IPS-15b (cell line): Measurements from ENCODE around the gene TARDBP.
"Not testable (repeated sequence)": the region's sequence is repeated elsewhere in the genome, so short reads cannot be mapped to it uniquely, and the experiment has no call there.

Experiments used
- H3K27me3 ChIP-seq: one replicate; pipeline ENCODE4 v1.6.1; 2013; ENCODE audit warnings: low read length; ENCODE audit not compliant: control insufficient read depth, insufficient read depth
- H3K36me3 ChIP-seq: one replicate; pipeline ENCODE4 v1.6.1; 2013; ENCODE audit warnings: low read length; ENCODE audit not compliant: control insufficient read depth, insufficient read depth
- H3K4me1 ChIP-seq: one replicate; pipeline ENCODE4 v1.6.1; 2013; ENCODE audit warnings: mild to moderate bottlenecking, low read length; ENCODE audit not compliant: control insufficient read depth, insufficient read depth
- H3K4me3 ChIP-seq: one replicate; pipeline ENCODE4 v1.5.1; 2013; ENCODE audit warnings: low read depth, low read length
- H3K9ac ChIP-seq: one replicate; pipeline ENCODE4 v1.6.1; 2013; ENCODE audit warnings: low read depth, mild to moderate bottlenecking, low read length
- H3K9me3 ChIP-seq: one replicate; pipeline ENCODE4 v1.6.1; 2013; ENCODE audit warnings: mild to moderate bottlenecking, low read length; ENCODE audit not compliant: control insufficient read depth, insufficient read depth

TARDBP gene

DNA sequence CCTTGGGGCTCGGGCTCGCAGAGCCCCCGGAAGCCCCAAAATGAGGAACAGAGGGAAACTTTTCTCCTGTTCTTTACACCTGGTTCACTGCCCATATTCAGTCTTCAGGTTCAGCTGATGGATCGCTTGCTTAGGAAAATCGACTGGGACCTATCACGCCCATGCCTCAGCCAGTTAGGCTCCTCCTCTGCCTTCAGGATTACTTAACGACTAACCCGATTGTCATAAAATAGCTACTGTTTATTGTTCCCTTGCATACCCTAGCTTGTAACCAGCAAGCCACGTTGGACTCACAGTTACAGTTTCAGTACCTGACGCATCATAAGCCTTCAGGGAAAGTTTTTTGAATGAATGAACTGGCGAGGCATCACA is 692 bp downstream of the TARDBP start:
- H3K4me3 ChIP-seq = peak overlapping the region; percentile 91
- peak overlapping the region; percentile 93 for H3K9ac ChIP-seq
- peaks cover 34% of the 10 kb centered on the region for H3K36me3 ChIP-seq
- peaks cover 3% of the 10 kb centered on the region for H3K4me1 ChIP-seq
- no peaks in the 10 kb centered on the region for H3K27me3 ChIP-seq
- no peaks in the 10 kb centered on the region for H3K9me3 ChIP-seq

DNA sequence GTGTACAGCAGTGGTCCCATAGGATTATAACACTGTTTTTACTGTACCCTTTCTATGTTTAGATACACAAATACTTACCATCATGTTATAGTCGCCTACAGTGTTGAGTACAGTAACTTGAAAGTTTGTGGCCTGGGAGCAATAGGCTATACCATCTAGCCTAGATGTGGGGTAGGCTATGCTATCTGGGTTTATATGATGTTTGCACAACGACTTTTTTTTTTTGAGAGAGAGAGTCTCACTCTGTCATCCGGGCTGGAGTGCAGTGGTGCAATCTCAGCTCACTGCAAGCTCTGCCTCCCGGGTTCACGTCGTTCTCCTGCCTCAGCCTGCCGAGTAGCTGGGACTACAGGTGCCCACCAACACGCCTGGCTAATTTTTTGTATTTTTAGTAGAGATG is 6.9 kb downstream of the TARDBP start:
- H3K27me3 ChIP-seq, H3K4me3 ChIP-seq, H3K9me3 ChIP-seq, H3K9ac ChIP-seq, H3K4me1 ChIP-seq: not testable (repeated sequence)
- peaks cover 63% of the 10 kb centered on the region for H3K36me3 ChIP-seq

DNA sequence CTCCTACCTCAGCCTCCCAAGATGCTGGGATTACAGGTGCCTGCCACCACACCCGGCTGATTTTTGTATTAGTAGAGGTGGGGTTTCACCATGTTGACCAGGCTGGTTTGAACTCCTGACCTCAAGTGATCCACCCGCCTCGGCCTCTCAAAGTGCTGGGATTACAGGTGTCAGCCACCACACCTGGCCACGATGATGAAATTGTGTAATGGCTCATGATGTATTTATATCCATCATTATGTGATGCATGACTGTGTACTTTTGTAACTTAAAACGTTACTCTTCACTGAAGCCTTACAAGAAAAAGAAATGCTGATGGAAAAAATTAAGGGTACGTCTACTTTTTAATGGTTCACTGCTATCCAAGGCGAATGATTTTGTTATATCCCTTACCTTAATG is 7.5 kb downstream of the TARDBP start:
- H3K27me3 ChIP-seq = no peaks in the 10 kb centered on the region
- no peak overlapping the region for H3K4me3 ChIP-seq
- peaks cover 60% of the 10 kb centered on the region for H3K36me3 ChIP-seq
- H3K9me3 ChIP-seq = no peaks in the 10 kb centered on the region
- no peak overlapping the region for H3K9ac ChIP-seq
- H3K4me1 ChIP-seq = no peaks in the 10 kb centered on the region

DNA sequence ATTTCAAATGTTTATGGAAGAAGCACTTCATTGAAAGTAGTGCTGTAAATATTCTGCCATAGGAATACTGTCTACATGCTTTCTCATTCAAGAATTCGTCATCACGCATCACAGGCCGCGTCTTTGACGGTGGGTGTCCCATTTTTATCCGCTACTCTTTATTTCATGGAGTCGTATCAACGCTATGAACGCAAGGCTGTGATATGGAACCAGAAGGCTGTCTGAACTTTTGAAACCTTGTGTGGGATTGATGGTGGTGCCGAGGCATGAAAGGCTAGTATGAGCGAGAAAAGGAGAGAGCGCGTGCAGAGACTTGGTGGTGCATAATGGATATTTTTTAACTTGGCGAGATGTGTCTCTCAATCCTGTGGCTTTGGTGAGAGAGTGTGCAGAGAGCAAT is 10.7 kb downstream of the TARDBP start:
- H3K4me1 ChIP-seq = no peaks in the 10 kb centered on the region
- no peaks in the 10 kb centered on the region for H3K9me3 ChIP-seq
- H3K9ac ChIP-seq = no peak overlapping the region
- H3K27me3 ChIP-seq = no peaks in the 10 kb centered on the region
- peaks cover 41% of the 10 kb centered on the region for H3K36me3 ChIP-seq
- H3K4me3 ChIP-seq = no peak overlapping the region

DNA sequence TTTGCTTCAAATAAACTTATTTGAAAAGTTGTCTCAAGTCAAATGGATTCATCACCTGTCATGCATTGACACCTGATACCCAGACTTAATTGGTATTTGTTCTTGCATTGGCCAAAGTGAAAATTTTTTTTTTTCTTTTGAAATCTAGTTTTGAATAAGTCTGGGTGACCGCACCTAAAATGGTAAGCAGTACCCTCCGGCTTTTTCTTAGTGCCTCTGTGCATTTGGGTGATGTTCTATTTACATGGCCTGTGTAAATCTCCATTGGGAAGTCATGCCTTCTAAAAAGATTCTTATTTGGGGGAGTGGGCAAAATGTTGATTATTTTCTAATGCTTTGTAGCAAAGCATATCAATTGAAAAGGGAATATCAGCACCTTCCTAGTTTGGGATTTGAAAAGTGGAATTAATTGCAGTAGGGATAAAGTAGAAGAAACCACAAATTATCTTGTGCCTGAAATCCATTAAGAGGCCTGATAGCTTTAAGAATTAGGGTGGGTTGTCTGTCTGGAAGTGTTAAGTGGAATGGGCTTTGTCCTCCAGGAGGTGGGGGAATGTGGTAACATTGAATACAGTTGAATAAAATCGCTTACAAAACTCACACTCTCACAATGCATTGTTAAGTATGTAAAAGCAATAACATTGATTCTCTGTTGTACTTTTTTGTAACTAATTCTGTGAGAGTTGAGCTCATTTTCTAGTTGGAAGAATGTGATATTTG is 11.9 kb downstream of the TARDBP start:
- peaks cover 30% of the 10 kb centered on the region for H3K36me3 ChIP-seq
- no peaks in the 10 kb centered on the region for H3K27me3 ChIP-seq
- no peak overlapping the region for H3K4me3 ChIP-seq
- H3K4me1 ChIP-seq = no peaks in the 10 kb centered on the region
- H3K9ac ChIP-seq = no peak overlapping the region
- H3K9me3 ChIP-seq = no peaks in the 10 kb centered on the region

DNA sequence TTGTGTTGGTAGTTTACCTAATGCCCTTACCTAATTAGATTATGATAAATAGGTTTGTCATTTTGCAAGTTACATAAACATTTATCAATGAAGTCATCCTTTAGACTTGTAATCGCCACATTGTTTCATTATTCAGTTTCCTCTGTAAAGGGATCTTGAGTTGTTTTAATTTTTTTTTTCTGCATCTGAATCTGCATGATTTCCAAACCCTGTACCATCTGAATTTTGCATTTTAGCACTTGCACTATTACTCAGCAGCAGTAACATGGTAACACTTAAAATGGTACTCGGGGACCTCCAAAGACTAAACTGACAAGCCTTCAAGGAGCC is 12.4 kb downstream of the TARDBP start:
- H3K4me3 ChIP-seq = no peak overlapping the region
- H3K4me1 ChIP-seq = no peaks in the 10 kb centered on the region
- no peaks in the 10 kb centered on the region for H3K27me3 ChIP-seq
- peaks cover 26% of the 10 kb centered on the region for H3K36me3 ChIP-seq
- H3K9me3 ChIP-seq = no peaks in the 10 kb centered on the region
- H3K9ac ChIP-seq = no peak overlapping the region

DNA sequence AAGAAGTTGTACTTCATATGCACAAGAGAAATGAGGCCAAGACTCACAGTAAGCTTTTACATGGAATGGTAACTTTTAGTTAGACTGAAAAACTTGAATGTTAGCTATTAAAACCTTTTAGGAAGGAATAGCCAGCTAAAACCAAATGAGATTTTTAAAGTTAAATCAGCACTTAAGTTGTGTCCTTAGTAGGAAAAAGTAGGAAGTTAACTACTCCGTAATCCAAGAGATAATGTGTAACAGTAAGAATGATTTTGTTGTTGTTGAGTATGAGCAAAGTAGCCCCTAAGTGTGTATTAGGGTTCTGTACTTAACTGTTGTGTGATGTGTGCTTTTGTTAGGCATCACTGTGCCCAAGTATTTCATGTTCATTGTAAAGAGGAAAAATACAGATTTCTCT is 13.2 kb downstream of the TARDBP start:
- Histone ChIP-seq H3K36me3 (peaks cover 24% of the 10 kb centered on the region), H3K4me1 (peaks cover 4% of the 10 kb centered on the region), H3K9ac (no peak overlapping the region), H3K27me3 (no peaks in the 10 kb centered on the region), H3K9me3 (no peaks in the 10 kb centered on the region), H3K4me3 (no peak overlapping the region)

DNA sequence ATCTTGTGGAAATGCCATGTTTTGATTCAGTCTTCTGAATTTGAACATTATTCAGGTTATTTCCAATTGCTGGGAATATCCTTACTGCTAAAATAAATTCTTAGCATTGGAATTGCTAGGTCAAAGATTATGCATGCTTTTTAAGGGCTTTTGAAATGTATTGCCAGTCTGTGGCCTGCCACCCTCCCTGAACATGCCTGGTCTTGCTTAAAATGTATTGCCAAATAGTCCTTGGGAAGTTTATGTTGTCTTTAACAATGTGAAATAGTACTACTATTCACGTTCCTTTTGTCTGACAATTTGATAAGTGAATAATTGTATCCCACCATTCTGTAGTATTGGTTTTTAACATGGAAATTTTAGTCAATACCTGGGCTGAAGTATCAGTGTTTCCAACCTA is 13.6 kb downstream of the TARDBP start:
- H3K9me3 ChIP-seq = no peaks in the 10 kb centered on the region
- H3K4me3 ChIP-seq = no peak overlapping the region
- no peaks in the 10 kb centered on the region for H3K27me3 ChIP-seq
- peaks cover 8% of the 10 kb centered on the region for H3K4me1 ChIP-seq
- no peak overlapping the region for H3K9ac ChIP-seq
- H3K36me3 ChIP-seq = peaks cover 20% of the 10 kb centered on the region

DNA sequence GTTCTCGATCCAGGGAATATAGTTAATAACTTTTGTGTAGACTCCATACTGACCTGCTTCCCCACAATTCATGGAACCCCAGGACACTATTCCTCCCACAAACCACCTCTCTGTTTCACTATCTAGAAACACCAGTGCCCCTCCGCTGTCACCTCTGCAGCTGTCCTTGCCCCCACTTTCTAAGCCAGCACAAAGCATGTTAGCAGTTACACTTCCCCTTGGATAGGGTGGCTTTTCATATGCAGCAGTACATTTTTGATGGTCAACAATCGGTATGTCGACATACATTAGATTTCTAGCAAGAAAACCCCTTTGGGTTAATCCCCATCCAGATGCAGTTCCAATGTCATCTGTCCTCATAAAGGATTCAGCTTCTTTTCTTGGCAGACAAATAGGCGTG is 14.4 kb downstream of the TARDBP start:
- Histone ChIP-seq H3K4me1 (peaks cover 8% of the 10 kb centered on the region), H3K9me3 (no peaks in the 10 kb centered on the region), H3K9ac (no peak overlapping the region), H3K27me3 (no peaks in the 10 kb centered on the region), H3K36me3 (peaks cover 13% of the 10 kb centered on the region), H3K4me3 (no peak overlapping the region)

DNA sequence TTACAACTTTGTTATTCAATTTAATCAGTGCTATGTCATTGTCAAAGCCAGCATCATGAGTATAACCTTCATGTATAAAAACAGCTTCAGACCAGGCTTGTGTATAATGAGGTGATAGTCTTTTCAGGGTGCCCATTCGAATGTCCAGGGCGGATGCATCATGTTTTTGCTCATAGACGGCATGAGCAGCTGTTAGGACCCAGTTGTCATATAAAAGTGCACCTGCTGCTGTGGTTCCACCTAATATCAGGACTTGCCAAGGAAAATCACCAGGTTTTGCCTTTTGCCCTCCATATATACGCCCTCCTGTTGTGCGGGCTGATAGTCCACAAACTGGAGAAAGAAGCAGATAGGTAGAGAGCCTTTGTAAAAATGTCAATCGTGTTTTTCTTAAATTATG is 14.9 kb downstream of the TARDBP start:
- Histone ChIP-seq H3K4me1 (peaks cover 8% of the 10 kb centered on the region), H3K27me3 (no peaks in the 10 kb centered on the region), H3K4me3 (no peak overlapping the region), H3K9ac (no peak overlapping the region), H3K9me3 (no peaks in the 10 kb centered on the region), H3K36me3 (peaks cover 9% of the 10 kb centered on the region)

DNA sequence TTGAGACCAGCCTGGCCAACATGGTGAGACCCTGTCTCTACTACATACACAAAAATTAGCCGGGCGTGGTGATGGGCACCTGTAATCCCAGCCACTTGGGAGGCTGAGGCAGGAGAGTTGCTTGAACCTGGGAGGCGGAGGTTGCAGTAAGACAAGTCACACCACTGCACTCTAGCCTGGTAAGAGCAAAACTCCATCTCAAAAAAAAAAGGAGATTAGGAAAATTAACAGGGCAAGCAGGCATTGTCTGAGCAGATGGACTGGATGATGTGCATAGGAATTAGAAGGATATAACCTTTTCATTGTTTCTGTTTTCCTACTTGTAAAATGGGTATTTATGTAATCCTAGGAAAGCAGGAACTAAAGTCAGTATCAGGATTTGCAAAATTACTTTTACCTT is 15.6 kb downstream of the TARDBP start:
- no peaks in the 10 kb centered on the region for H3K27me3 ChIP-seq
- H3K9me3 ChIP-seq = no peaks in the 10 kb centered on the region
- no peak overlapping the region for H3K4me3 ChIP-seq
- H3K9ac ChIP-seq = no peak overlapping the region
- peaks cover 8% of the 10 kb centered on the region for H3K36me3 ChIP-seq
- peaks cover 8% of the 10 kb centered on the region for H3K4me1 ChIP-seq

DNA sequence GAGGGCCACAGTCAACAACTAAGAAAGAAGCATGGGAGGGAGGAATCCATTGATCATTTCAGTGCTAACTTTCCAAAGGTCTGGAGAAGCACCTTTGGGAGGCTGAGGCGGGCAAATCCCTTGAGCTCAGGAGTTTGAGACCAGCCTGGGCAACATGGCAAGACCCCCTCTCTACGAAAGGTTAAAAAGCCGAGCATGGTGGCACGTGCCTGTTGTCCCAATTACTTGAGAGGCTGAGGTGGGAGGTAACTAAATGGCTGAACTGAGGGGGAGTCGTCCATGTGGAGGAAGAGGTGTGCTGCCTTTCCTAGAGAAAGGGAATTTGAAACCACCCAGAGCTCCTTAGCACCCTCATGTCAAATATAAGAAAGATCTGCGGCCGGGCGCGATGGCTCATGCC is 18.4 kb downstream of the TARDBP start:
- H3K27me3 ChIP-seq = no peaks in the 10 kb centered on the region
- peaks cover 8% of the 10 kb centered on the region for H3K4me1 ChIP-seq
- H3K36me3 ChIP-seq = peaks cover 3% of the 10 kb centered on the region
- no peak overlapping the region for H3K9ac ChIP-seq
- no peaks in the 10 kb centered on the region for H3K9me3 ChIP-seq
- no peak overlapping the region for H3K4me3 ChIP-seq
